ENCODE data around the gene TIFAB.

DNA sequence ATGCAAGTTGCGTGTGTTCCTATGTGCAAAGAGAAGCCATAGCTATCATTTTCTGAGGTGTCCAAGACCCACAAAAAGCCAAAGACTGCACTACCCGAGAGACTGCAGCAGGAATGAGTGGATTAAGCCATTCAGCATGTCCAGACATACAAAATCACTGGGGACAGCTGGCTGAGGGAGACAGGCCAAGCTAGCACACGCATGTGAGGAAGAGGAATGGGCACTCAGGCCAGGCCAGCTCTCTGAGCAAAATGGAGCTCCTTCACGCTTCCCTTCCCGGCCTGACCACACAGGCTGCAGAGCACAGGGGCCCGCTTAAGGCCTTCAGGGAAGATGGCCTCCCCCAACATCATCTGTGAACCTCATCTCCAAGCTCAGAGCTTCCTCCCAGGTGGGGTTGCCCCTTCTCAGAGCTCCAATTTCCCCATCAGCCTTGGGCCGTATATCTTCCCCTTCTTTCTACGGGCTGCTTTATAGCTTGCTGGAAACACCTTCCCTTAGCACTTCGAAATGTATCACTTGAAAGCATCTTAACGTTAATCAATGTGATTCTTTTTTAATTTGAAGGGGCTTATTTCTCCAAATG lies 13.4 kb downstream of the TIFAB start:
- TF ChIP-seq ARNTL (CRISPR knock-in tag; IDR thresholded peaks at IDR 0.05; ENCODE audit: borderline replicate concordance, low read depth), result no peak
- no peak for TF ChIP-seq ZNF8 (CRISPR knock-in tag; IDR thresholded peaks at IDR 0.05)
- TF ChIP-seq RARB (CRISPR knock-in tag; IDR thresholded peaks at IDR 0.05), result no peak
- no peak for TF ChIP-seq PATZ1 (CRISPR knock-in tag; IDR thresholded peaks at IDR 0.05; ENCODE audit: borderline replicate concordance)
